Tibial artery (tissue), 4 donors: ENCODE results near the gene ACOT7.

ENCODE experiments used
- DNase-seq, 2 donors: peaks; one replicate each; pipeline ENCODE4 v3.0.0-alpha.2; 2019
- H3K27ac ChIP-seq, 2 donors: fragments of 200-600 bp; sonication (generic) in 1 of 2; 1 replicate in 1 of 2; 2 replicates in 1 of 2; pipeline ENCODE4 v1.5.1; 2018 to 2019; ENCODE audit warnings: mild to moderate bottlenecking in 1 of 2
- H3K27me3 ChIP-seq, 2 donors: fragments of 200-600 bp; sonication (generic) in 1 of 2; one replicate each; pipeline versions ENCODE4 v1.5.1 to v1.6.0; 2016 to 2019
- H3K36me3 ChIP-seq, 3 donors: fragments of 200-600 bp; sonication (generic) in 2 of 3; one replicate each; pipeline ENCODE4 v1.5.1; 2016 to 2019; ENCODE audit warnings: mild to moderate bottlenecking in 2 of 3
- H3K4me1 ChIP-seq, 4 donors: fragments of 200-600 bp; sonication (generic) in 2 of 4; 1 replicate in 3 of 4; 2 replicates in 1 of 4; pipeline ENCODE4 v1.5.1; 2016 to 2019
- H3K4me3 ChIP-seq, 2 donors: fragments of 200-600 bp; sonication (generic) in 1 of 2; 1 replicate in 1 of 2; 2 replicates in 1 of 2; pipeline ENCODE4 v1.5.1; 2018 to 2019; ENCODE audit warnings: mild to moderate bottlenecking in 2 of 2
- H3K9me3 ChIP-seq, 3 donors: fragments of 200-600 bp; sonication (generic) in 1 of 3; one replicate each; pipeline ENCODE4 v1.5.1; 2016 to 2019
- CTCF ChIP-seq, 2 experiments: fragments of 200-600 bp in 1 of 2; fragments of 450-650 bp in 1 of 2; IDR thresholded peaks; one replicate each; pipeline ENCODE4 v1.5.1; 2017 to 2019; ENCODE audit warnings: antibody characterized with exemption in 2 of 2, mild to moderate bottlenecking in 1 of 2, moderate library complexity in 1 of 2
- intact Hi-C: fragments of 100-400 bp; cut with DNase I; formaldehyde crosslinking; loops from one replicate; pipeline ENCODE4 v1.15.0; 2023; ENCODE audit warnings: low total_unique reads

The ACOT7 gene

GRCh38 chr1:6274102-6274501, 119.5 kb downstream of the ACOT7 start:
- DNase-seq, result no peak
- H3K27me3 ChIP-seq, result no peaks in the 10 kb centered on the region
- no peak for TF ChIP-seq CTCF (IDR thresholded peaks at IDR 0.05)
- intact Hi-C loops, result no loop called here
- peaks cover 0 to 16% (median 13%) of the 10 kb centered on the region in 4 donors for H3K4me1 ChIP-seq
- H3K36me3 ChIP-seq, result no peaks in the 10 kb centered on the region
- no peak overlapping the region for H3K4me3 ChIP-seq
- H3K27ac ChIP-seq, result no peak overlapping the region
- no peaks in the 10 kb centered on the region for H3K9me3 ChIP-seq

GRCh38 chr1:6273380-6273891, 120.1 kb downstream of the ACOT7 start:
- DNase-seq, result no peak
- intact Hi-C loops, result no loop called here

GRCh38 chr1:6272868-6273267, 120.7 kb downstream of the ACOT7 start:
- no peak for DNase-seq
- intact Hi-C loops, result no loop called here
- no peaks in the 10 kb centered on the region for H3K27me3 ChIP-seq
- H3K4me3 ChIP-seq, result no peak overlapping the region
- no peaks in the 10 kb centered on the region for H3K36me3 ChIP-seq
- H3K4me1 ChIP-seq, result peaks cover 0 to 16% (median 13%) of the 10 kb centered on the region in 4 donors
- H3K9me3 ChIP-seq, result no peaks in the 10 kb centered on the region
- no peak for TF ChIP-seq CTCF (IDR thresholded peaks at IDR 0.05)
- no peak overlapping the region for H3K27ac ChIP-seq

More at GRCh38 chr1:6273380-6273891, 120.1 kb downstream of the ACOT7 start:
- H3K36me3 ChIP-seq, result no peaks in the 10 kb centered on the region
- no peaks in the 10 kb centered on the region for H3K9me3 ChIP-seq
- TF ChIP-seq CTCF (IDR thresholded peaks at IDR 0.05), result no peak
- H3K4me1 ChIP-seq, result peaks cover 0 to 16% (median 13%) of the 10 kb centered on the region in 4 donors
- H3K27ac ChIP-seq, result no peak overlapping the region
- H3K27me3 ChIP-seq, result no peaks in the 10 kb centered on the region
- H3K4me3 ChIP-seq, result no peak overlapping the region

DNA sequence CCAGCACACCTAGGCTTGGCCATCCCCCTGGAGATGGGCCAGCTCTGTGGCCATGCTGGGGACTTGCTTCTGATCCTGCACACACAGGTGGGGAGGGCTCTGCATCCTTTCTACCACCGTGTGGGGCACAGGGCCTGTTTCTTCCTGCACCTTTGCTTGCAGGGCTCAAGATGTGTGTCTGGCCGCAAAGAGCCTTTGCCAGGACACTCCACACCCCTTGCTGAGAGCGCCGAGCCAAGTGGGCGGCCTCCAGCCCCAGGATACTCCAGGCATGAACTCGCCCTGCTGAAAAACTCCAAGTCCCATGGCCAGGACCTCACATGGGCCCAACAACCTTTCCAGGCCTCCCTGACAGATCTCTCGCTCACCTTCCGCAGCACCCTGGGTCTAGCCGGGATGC, 121.1 kb downstream of the ACOT7 start:
- H3K4me1 ChIP-seq, result peaks cover 0 to 16% (median 13%) of the 10 kb centered on the region in 4 donors
- no peaks in the 10 kb centered on the region for H3K9me3 ChIP-seq
- no peaks in the 10 kb centered on the region for H3K36me3 ChIP-seq
- no peaks in the 10 kb centered on the region for H3K27me3 ChIP-seq
- no peak overlapping the region for H3K27ac ChIP-seq
- no peak for TF ChIP-seq CTCF (IDR thresholded peaks at IDR 0.05)
- intact Hi-C loops, result no loop called here
- H3K4me3 ChIP-seq, result no peak overlapping the region
- DNase-seq, result no peak

- Histone ChIP-seq H3K27me3 (no peaks in the 10 kb centered on the region), H3K4me1 (peaks cover 0 to 11% (median 8%) of the 10 kb centered on the region in 4 donors), H3K9me3 (no peaks in the 10 kb centered on the region), H3K4me3 (no peak overlapping the region), H3K36me3 (no peaks in the 10 kb centered on the region), H3K27ac (no peak overlapping the region)
- no peak for DNase-seq
- no peak for TF ChIP-seq CTCF (IDR thresholded peaks at IDR 0.05)
- intact Hi-C loops, result no loop called here
These were observed 122.0 kb downstream of the ACOT7 start for GRCh38 chr1:6271554-6271953.

DNA sequence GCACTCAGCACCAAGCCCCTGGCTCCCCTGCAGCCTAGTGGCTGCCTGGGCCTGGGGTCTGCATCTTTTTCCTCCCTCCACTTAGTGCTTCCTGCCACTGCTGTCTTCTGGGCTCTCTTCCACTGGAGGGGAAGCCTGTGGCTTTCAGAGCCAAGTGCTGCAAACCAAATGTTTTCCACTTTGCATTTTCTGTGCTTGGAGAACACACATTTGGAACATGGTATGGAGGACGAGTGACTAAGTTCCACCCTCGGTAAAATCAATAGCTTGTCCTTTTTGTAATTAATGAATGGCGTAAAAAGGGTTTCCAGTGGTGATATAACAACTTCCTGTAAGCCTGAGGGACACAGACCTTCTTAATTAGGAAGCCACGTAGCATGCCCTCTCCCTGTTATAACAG, 122.6 kb downstream of the ACOT7 start:
- H3K4me3 ChIP-seq, result no peak overlapping the region
- DNase-seq, result no peak
- H3K27me3 ChIP-seq, result no peaks in the 10 kb centered on the region
- no peaks in the 10 kb centered on the region for H3K36me3 ChIP-seq
- H3K4me1 ChIP-seq, result peaks cover 0 to 7% (median 3%) of the 10 kb centered on the region in 4 donors
- no peak for TF ChIP-seq CTCF (IDR thresholded peaks at IDR 0.05)
- H3K9me3 ChIP-seq, result no peaks in the 10 kb centered on the region
- H3K27ac ChIP-seq, result no peak overlapping the region
- intact Hi-C loops, result no loop called here
